HL-60/S4 (cell line): ENCODE measurements around the gene STAC3.

Experiments
- in situ Hi-C: fragments of 300-500 bp; cut with MboI; formaldehyde crosslinking; loops from 2 replicates; pipeline ENCODE4 v1.14.3; 2022; ENCODE audit warnings: low sequenced_read_pairs

Gene STAC3

DNA sequence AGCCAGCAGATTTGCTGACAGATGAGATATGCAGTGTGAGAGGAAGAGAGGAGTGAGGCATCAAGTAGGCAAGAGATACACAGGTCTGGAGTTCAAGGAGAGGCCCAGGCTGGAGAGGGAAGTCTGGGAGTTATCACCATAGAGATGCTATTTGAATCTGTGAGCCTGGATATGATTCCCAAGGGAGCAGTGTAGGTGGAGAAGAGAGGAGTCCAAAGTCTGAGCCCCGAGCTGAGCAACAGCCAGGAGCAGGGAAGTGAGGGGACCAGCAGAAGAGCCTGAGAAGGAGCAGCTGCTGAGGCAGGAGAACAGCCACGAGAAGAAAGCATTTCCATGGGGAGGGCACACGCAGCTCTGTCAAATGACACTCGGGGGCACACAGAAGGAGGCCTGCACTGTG is 54.5 kb downstream of the STAC3 start:
- in situ Hi-C loops = loop anchor here (25.0 kb wide), 1 partner anchor 434 kb away; the partner anchor contains the start of genes HSD17B6 and PRIM1

DNA sequence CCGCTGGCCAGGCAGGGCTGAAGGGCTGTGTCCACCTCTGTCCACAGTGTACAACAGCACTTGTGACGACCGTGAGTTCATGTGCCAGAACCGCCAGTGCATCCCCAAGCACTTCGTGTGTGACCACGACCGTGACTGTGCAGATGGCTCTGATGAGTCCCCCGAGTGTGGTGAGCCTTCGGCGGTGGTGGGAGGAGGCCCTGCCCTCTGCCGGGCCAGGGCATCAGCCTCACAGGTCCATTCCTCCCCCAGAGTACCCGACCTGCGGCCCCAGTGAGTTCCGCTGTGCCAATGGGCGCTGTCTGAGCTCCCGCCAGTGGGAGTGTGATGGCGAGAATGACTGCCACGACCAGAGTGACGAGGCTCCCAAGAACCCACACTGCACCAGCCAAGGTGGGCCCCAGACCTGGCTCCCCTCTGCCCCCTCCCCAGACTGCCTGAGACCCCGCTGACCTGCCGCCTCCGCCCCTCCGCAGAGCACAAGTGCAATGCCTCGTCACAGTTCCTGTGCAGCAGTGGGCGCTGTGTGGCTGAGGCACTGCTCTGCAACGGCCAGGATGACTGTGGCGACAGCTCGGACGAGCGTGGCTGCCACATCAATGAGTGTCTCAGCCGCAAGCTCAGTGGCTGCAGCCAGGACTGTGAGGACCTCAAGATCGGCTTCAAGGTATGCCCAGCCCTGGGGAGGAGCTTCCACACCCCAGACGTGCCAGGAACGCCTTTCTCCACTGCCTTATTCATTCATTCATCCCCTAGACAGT is 55.2 kb downstream of the STAC3 start:
- in situ Hi-C loops = loop anchor here (25.0 kb wide), 1 partner anchor 433 kb away; the partner anchor contains the start of genes HSD17B6 and PRIM1

DNA sequence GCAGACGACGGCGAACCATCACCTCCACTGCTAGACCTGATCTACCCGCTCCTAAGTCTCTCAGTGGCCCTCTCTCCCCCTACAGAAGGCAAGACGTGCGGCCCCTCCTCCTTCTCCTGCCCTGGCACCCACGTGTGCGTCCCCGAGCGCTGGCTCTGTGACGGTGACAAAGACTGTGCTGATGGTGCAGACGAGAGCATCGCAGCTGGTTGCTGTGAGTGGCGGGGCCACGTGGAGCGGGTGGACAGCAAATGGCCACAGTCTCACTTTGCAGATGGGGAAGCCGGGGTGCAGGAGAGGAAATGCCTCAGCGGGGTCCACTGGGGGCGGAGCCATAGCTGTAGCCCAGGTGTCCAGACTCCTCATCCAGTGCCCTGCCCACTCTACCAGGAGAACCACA is 55.8 kb downstream of the STAC3 start:
- in situ Hi-C loops = loop anchor here (25.0 kb wide), 1 partner anchor 433 kb away; the partner anchor contains the start of genes HSD17B6 and PRIM1

DNA sequence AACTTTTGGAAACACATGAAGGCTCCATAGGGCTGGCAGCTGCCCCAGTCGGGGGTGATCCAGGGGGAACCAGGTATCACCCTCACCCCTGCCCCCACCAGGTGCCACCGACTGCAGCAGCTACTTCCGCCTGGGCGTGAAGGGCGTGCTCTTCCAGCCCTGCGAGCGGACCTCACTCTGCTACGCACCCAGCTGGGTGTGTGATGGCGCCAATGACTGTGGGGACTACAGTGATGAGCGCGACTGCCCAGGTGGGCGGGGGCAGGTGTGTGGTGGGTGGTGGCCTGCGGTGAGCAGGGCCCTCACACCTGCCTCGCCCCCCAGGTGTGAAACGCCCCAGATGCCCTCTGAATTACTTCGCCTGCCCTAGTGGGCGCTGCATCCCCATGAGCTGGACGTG is 56.7 kb downstream of the STAC3 start:
- in situ Hi-C loops = loop anchor here (25.0 kb wide), 1 partner anchor 432 kb away; the partner anchor contains the start of genes HSD17B6 and PRIM1

DNA sequence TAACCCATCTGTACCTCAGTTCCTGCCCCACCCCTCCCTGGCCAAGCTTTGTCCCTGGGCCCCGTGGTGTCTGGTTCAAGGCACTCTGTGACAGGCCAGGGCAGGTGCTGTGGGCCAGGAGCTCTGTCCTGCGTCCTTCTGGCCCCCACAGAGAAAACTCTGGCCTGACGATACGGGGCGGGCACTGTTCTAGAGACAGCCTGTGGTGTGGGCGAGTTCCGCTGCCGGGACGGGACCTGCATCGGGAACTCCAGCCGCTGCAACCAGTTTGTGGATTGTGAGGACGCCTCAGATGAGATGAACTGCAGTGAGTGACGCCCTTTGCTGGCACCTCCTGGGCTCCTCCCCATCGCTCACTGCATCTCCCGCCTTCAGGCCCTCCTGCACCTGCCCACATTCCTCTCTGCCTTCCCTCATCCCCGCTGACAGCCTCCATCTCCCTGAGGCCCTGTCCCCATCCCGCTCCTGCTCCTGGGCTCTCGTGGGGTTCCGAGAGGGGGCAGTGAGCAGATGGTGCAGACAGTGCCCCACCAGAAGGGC is 57.2 kb downstream of the STAC3 start:
- in situ Hi-C loops = loop anchor here (25.0 kb wide), 1 partner anchor 431 kb away; the partner anchor contains the start of genes HSD17B6 and PRIM1
